HepG2 (cell line): Measurements from ENCODE around the gene SAMD4A.

Experiments
- NFE2L1 ChIP-seq: sonication (generic); formaldehyde crosslinking; IDR thresholded peaks from 2 replicates; pipeline ENCODE4 v1.4.0; 2020; ENCODE audit warnings: missing genetic modification reagents, mild to moderate bottlenecking, borderline replicate concordance
- PITX1 ChIP-seq: sonication (generic); formaldehyde crosslinking; IDR thresholded peaks from 2 replicates; pipeline ENCODE4 v1.5.1; 2020; ENCODE audit warnings: mild to moderate bottlenecking, missing genetic modification reagents
- PTBP1 ChIP-seq: fragments of 200-400 bp; formaldehyde crosslinking; IDR thresholded peaks from 2 replicates; pipeline ENCODE4 v1.6.1; 2018; ENCODE audit warnings: low read length, low read depth; ENCODE audit not compliant: poor library complexity, severe bottlenecking
- ZNF431 ChIP-seq: sonication (generic); formaldehyde crosslinking; IDR thresholded peaks from 2 replicates; pipeline ENCODE4 v1.9.0; 2022; ENCODE audit warnings: missing genetic modification reagents, low read depth, mild to moderate bottlenecking, borderline replicate concordance
- ZNF709 ChIP-seq: sonication (generic); formaldehyde crosslinking; IDR thresholded peaks from 2 replicates; pipeline ENCODE4 v1.5.0; 2020; ENCODE audit warnings: mild to moderate bottlenecking, missing genetic modification reagents

DNA sequence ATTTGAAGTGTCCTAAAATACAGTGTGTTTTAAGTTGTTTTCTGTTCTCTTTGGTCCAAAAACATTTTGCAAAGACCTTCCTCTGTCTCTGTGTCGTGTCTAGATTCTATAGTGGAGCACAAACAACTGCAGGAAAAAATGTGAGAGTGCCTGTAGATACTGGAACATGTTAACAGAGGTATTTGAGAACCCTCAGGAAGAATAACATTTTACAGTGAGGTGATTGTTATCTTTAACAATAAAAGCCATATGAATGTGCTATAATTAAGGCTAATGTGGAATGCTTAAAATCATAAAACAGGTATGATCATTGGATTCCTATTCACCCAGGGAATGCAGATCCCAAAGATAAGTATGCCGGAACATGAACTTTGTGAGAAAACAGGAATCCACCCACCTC, 98.0 kb downstream of the SAMD4A start:
- TF ChIP-seq NFE2L1 (CRISPR knock-in tag) (no peak), ZNF431 (CRISPR knock-in tag) (no peak), PTBP1 (no peak), PITX1 (CRISPR knock-in tag) (no peak), ZNF709 (CRISPR knock-in tag) (no peak)
